Transverse colon (tissue), 4 donors: ENCODE measurements around the gene EYS. TPM values are rescaled to one million over a fixed set of nuclear protein-coding genes. Genes with fewer than 3 reads are reported as not detected.

Source experiments
- DNase-seq: peaks from one replicate; pipeline ENCODE4 v3.0.0-alpha.2; 2019
- H3K27ac ChIP-seq, 4 donors: fragments of 200-600 bp; sonication (generic); 2 replicates each; pipeline ENCODE4 v1.5.1; 2016 to 2018; ENCODE audit warnings: inconsistent platforms in 4 of 4
- H3K27me3 ChIP-seq: fragments of 200-600 bp; sonication (generic); 2 replicates; pipeline ENCODE4 v1.5.1; 2017; ENCODE audit warnings: inconsistent platforms
- H3K36me3 ChIP-seq, 4 donors: fragments of 200-600 bp; sonication (generic); 2 replicates each; pipeline ENCODE4 v1.5.1; 2017 to 2019; ENCODE audit warnings: inconsistent platforms in 4 of 4
- H3K4me1 ChIP-seq, 4 donors: fragments of 200-600 bp; sonication (generic); 2 replicates each; pipeline ENCODE4 v1.5.1; 2017 to 2020; ENCODE audit warnings: inconsistent platforms in 4 of 4
- H3K4me3 ChIP-seq, 4 donors: fragments of 200-600 bp; sonication (generic); 1 replicate in 1 of 4; 2 replicates in 3 of 4; pipeline versions ENCODE4 v1.5.1 to v1.6.1; 2017 to 2019; ENCODE audit warnings: inconsistent platforms in 4 of 4
- H3K9me3 ChIP-seq, 2 donors: fragments of 200-600 bp; sonication (generic); 2 replicates each; pipeline ENCODE4 v1.5.1; 2017 to 2019; ENCODE audit warnings: inconsistent platforms in 2 of 2
- CTCF ChIP-seq, 5 experiments: fragments of 200-600 bp in 3 of 5; fragments of 450-650 bp in 2 of 5; sonication (generic) in 3 of 5; IDR thresholded peaks; 1 replicate in 2 of 5; 2 replicates in 3 of 5; pipeline ENCODE4 v1.5.1; 2016 to 2017; ENCODE audit warnings: antibody characterized with exemption in 5 of 5, inconsistent platforms in 3 of 5, mild to moderate bottlenecking in 2 of 5, moderate library complexity in 1 of 5
- EP300 ChIP-seq: sonication (generic); formaldehyde crosslinking; IDR thresholded peaks from one replicate; pipeline ENCODE4 v1.6.1; 2017; ENCODE audit warnings: antibody characterized with exemption, low read depth
- POLR2A ChIP-seq: fragments of 450-650 bp; IDR thresholded peaks from one replicate; pipeline ENCODE4 v1.6.1; 2016; ENCODE audit warnings: antibody characterized with exemption, mild to moderate bottlenecking, moderate library complexity
- POLR2AphosphoS5 ChIP-seq, 3 donors: sonication (generic); formaldehyde crosslinking; IDR thresholded peaks; one replicate each; pipeline ENCODE4 v1.6.1; 2016; ENCODE audit warnings: antibody characterized with exemption in 3 of 3
- WGBS, 2 donors: methylation state at CpG; one replicate each; pipeline ENCODE4 v1.1.5; 2018; ENCODE audit warnings: low coverage in 1 of 2; 5-methylcytosine and 5-hydroxymethylcytosine counted together
- in situ Hi-C, 4 donors: fragments of 200-750 bp; cut with MboI; loops; one replicate each; pipeline versions ENCODE4 v1.15.0 to v1.15.1; 2017; ENCODE audit warnings: low sequenced_read_pairs in 3 of 4, low pct_ligation_motif_present in 1 of 4, low pct_unique_long_range_greater_than_20kb in 1 of 4
- intact Hi-C: fragments of 100-400 bp; cut with DNase I; formaldehyde crosslinking; loops from one replicate; pipeline ENCODE4 v1.15.1; 2023; ENCODE audit warnings: low total_unique reads
- total RNA-seq, 4 donors: library from RNA; depleted of rRNA; stranded (reverse); fragments of >200 nt; gene quantifications; one replicate each; pipeline ENCODE4 v1.1.0, GENCODE V29; 2016

EYS gene
- total RNA-seq, 4 donors from 2014 or later, result 0.41 TPM; not detected in 3

- 89 to 100% methylated on average over 1 of the region's 1 CpG for WGBS, 2 donors
- Histone ChIP-seq H3K9me3 (no peaks in the 10 kb centered on the region), H3K4me1 (no peaks in the 10 kb centered on the region)
Observed at GRCh38 chr6:64696053-64696452, 1011.0 kb downstream of the EYS start.

GRCh38 chr6:64694356-64694755 lies 1012.7 kb downstream of the EYS start:
- no peaks in the 10 kb centered on the region for H3K4me1 ChIP-seq
- intact Hi-C loops (no loop called here), in situ Hi-C loops (no loop called here)
- 74% methylated on average over 3 of the region's 3 CpGs; no CpG with 5 or more reads in 1 of the 2 donors for WGBS, 2 donors
- H3K4me3 ChIP-seq, result no peak overlapping the region
- H3K9me3 ChIP-seq, result no peaks in the 10 kb centered on the region
- H3K36me3 ChIP-seq, result no peaks in the 10 kb centered on the region
- H3K27me3 ChIP-seq, result no peaks in the 10 kb centered on the region
- TF ChIP-seq POLR2A (no peak), POLR2AphosphoS5 (IDR thresholded peaks at IDR 0.05) (no peak), EP300 (no peak), CTCF (IDR thresholded peaks at IDR 0.05) (no peak)
- no peak overlapping the region for H3K27ac ChIP-seq
- DNase-seq, result no peak

More at GRCh38 chr6:64696053-64696452, 1011.0 kb downstream of the EYS start:
- no peak overlapping the region for H3K27ac ChIP-seq
- H3K4me3 ChIP-seq, result no peak overlapping the region
- no peaks in the 10 kb centered on the region for H3K36me3 ChIP-seq
- in situ Hi-C loops, result no loop called here
- intact Hi-C loops, result no loop called here
- TF ChIP-seq EP300 (no peak), POLR2AphosphoS5 (IDR thresholded peaks at IDR 0.05) (no peak), CTCF (IDR thresholded peaks at IDR 0.05) (no peak), POLR2A (no peak)
- no peak for DNase-seq
- no peaks in the 10 kb centered on the region for H3K27me3 ChIP-seq

GRCh38 chr6:64691064-64691463 lies 1016.0 kb downstream of the EYS start:
- Histone ChIP-seq H3K36me3 (no peaks in the 10 kb centered on the region), H3K9me3 (no peaks in the 10 kb centered on the region), H3K4me3 (no peak overlapping the region), H3K27ac (no peak overlapping the region), H3K27me3 (no peaks in the 10 kb centered on the region), H3K4me1 (no peaks in the 10 kb centered on the region)
- in situ Hi-C loops, result no loop called here
- intact Hi-C loops, result no loop called here
- no peak for TF ChIP-seq CTCF (IDR thresholded peaks at IDR 0.05)
- no peak for TF ChIP-seq POLR2A
- TF ChIP-seq EP300, result no peak
- no peak for TF ChIP-seq POLR2AphosphoS5 (IDR thresholded peaks at IDR 0.05)
- no peak for DNase-seq
- WGBS, 2 donors, result 80 to 81% methylated on average over 3 of the region's 3 CpGs

GRCh38 chr6:64685401-64685800 lies 1021.6 kb downstream of the EYS start:
- DNase-seq, result no peak
- in situ Hi-C loops, result no loop called here
- no peaks in the 10 kb centered on the region for H3K4me1 ChIP-seq
- no peak overlapping the region for H3K27ac ChIP-seq
- 43 to 45% methylated on average over 2 of the region's 2 CpGs for WGBS, 2 donors
- no peaks in the 10 kb centered on the region for H3K36me3 ChIP-seq
- no peak for TF ChIP-seq POLR2A
- TF ChIP-seq CTCF (IDR thresholded peaks at IDR 0.05), result no peak
- no peak for TF ChIP-seq EP300
- TF ChIP-seq POLR2AphosphoS5 (IDR thresholded peaks at IDR 0.05), result no peak
- H3K27me3 ChIP-seq, result no peaks in the 10 kb centered on the region
- no peak overlapping the region for H3K4me3 ChIP-seq
- intact Hi-C loops, result no loop called here
- no peaks in the 10 kb centered on the region for H3K9me3 ChIP-seq
